Measurements from ENCODE around the gene MBD2.

GRCh38 chr18:54224379-54225014, at the start of gene MBD2:
- TF ChIP-seq CTCF (IDR thresholded peaks at IDR 0.05) (peak in 4 of 6 experiments; percentile 9 to 30 (median 14)), EP300 (IDR thresholded peaks at IDR 0.05) (no peak), POLR2A (IDR thresholded peaks at IDR 0.05) (peak in 3 of 4 donors; percentile 53 to 84 (median 69))
